ENCODE data around the gene MTX2. TPM values are rescaled to one million over a fixed set of nuclear protein-coding genes. Genes with fewer than 3 reads are reported as not detected.

Gene MTX2
- total RNA-seq, 3 donors from 2014 or later (not counting 1 experiment from before 2014, with no cell fraction given), result 3.8 to 8.7 (median 7.7) TPM

- 97% methylated on average over 3 of the region's 3 CpGs for WGBS (ENCODE audit: insufficient coverage)
- no peak for DNase-seq
- ATAC-seq, result no peak
- H3K9me3 ChIP-seq (ENCODE audit: control insufficient read depth, insufficient read depth, low read length), result no peaks in the 10 kb centered on the region
- no peak for TF ChIP-seq CTCF (IDR thresholded peaks at IDR 0.05)
- no peak overlapping the region for H3K4me3 Mint-ChIP-seq
- H3K4me1 ChIP-seq (ENCODE audit: control insufficient read depth, insufficient read depth, low read length), result no peaks in the 10 kb centered on the region
- H3K27me3 Mint-ChIP-seq (ENCODE audit: low read depth in 2 of 2), result no peaks in the 10 kb centered on the region
- H3K27ac Mint-ChIP-seq, result no peak overlapping the region
- no peaks in the 10 kb centered on the region for H3K9me3 Mint-ChIP-seq
- no peaks in the 10 kb centered on the region for H3K36me3 Mint-ChIP-seq
- no peak overlapping the region for H3K4me3 ChIP-seq (ENCODE audit: low read length)
- intact Hi-C loops (cut with micrococcal nuclease), result no loop called here
- H3K27ac ChIP-seq (ENCODE audit: low read length), result no peak overlapping the region
- no peaks in the 10 kb centered on the region for H3K27me3 ChIP-seq (ENCODE audit: control insufficient read depth, insufficient read depth, low read length)
- peaks cover 16 to 26% of the 10 kb centered on the region in 2 donors for H3K4me1 Mint-ChIP-seq
- no peaks in the 10 kb centered on the region for H3K36me3 ChIP-seq (ENCODE audit: control insufficient read depth, insufficient read depth, low read length)
These were observed 10.9 kb downstream of the MTX2 start for GRCh38 chr2:176280156-176280555.

- H3K4me1 ChIP-seq (ENCODE audit: control insufficient read depth, insufficient read depth, low read length), result no peaks in the 10 kb centered on the region
- H3K27me3 ChIP-seq (ENCODE audit: control insufficient read depth, insufficient read depth, low read length), result no peaks in the 10 kb centered on the region
- ATAC-seq (no peak), DNase-seq (no peak)
- Mint-ChIP-seq H3K27me3 (ENCODE audit: low read depth in 2 of 2) (no peaks in the 10 kb centered on the region), H3K36me3 (no peaks in the 10 kb centered on the region), H3K4me1 (peaks cover 19 to 35% of the 10 kb centered on the region in 2 donors), H3K9me3 (no peaks in the 10 kb centered on the region), H3K4me3 (no peak overlapping the region), H3K27ac (no peak overlapping the region)
- 92% methylated on average over 3 of the region's 3 CpGs for WGBS (ENCODE audit: insufficient coverage)
- H3K4me3 ChIP-seq (ENCODE audit: low read length), result no peak overlapping the region
- no peaks in the 10 kb centered on the region for H3K36me3 ChIP-seq (ENCODE audit: control insufficient read depth, insufficient read depth, low read length)
- no peaks in the 10 kb centered on the region for H3K9me3 ChIP-seq (ENCODE audit: control insufficient read depth, insufficient read depth, low read length)
- intact Hi-C loops (cut with micrococcal nuclease), result no loop called here
- no peak for TF ChIP-seq CTCF (IDR thresholded peaks at IDR 0.05)
- no peak overlapping the region for H3K27ac ChIP-seq (ENCODE audit: low read length)
These were observed 11.8 kb downstream of the MTX2 start for GRCh38 chr2:176280867-176281658.

- Mint-ChIP-seq H3K27me3 (ENCODE audit: low read depth in 2 of 2) (no peaks in the 10 kb centered on the region), H3K9me3 (no peaks in the 10 kb centered on the region), H3K4me1 (peaks cover 32 to 45% of the 10 kb centered on the region in 2 donors), H3K27ac (no peak overlapping the region), H3K36me3 (no peaks in the 10 kb centered on the region), H3K4me3 (no peak overlapping the region)
- TF ChIP-seq CTCF (IDR thresholded peaks at IDR 0.05), result no peak
- DNase-seq, result no peak
- no peaks in the 10 kb centered on the region for H3K9me3 ChIP-seq (ENCODE audit: control insufficient read depth, insufficient read depth, low read length)
- no peaks in the 10 kb centered on the region for H3K4me1 ChIP-seq (ENCODE audit: control insufficient read depth, insufficient read depth, low read length)
- intact Hi-C loops (cut with micrococcal nuclease), result no loop called here
- no peaks in the 10 kb centered on the region for H3K36me3 ChIP-seq (ENCODE audit: control insufficient read depth, insufficient read depth, low read length)
- no peak overlapping the region for H3K27ac ChIP-seq (ENCODE audit: low read length)
- ATAC-seq, result no peak
- H3K27me3 ChIP-seq (ENCODE audit: control insufficient read depth, insufficient read depth, low read length), result no peaks in the 10 kb centered on the region
- no peak overlapping the region for H3K4me3 ChIP-seq (ENCODE audit: low read length)
- no CpG with 5 or more reads among the region's 1 CpG for whole genome bisulfite sequencing (ENCODE audit: insufficient coverage)
These were observed 14.2 kb downstream of the MTX2 start for GRCh38 chr2:176283291-176284068.
